ENCODE measurements around the gene NME9. TPM values are rescaled to one million over a fixed set of nuclear protein-coding genes. Genes with fewer than 3 reads are reported as not detected.

Gene NME9
- total RNA-seq, 1 experiment from 2014 or later: not detected

GRCh38 chr3:138344754-138345153 lies 15.1 kb upstream of the NME9 start:
- Mint-ChIP-seq H3K27ac (ENCODE audit: unreplicated experiment) (no peak overlapping the region), H3K27me3 (ENCODE audit: unreplicated experiment) (peaks cover 12% of the 10 kb centered on the region), H3K4me3 (ENCODE audit: low read depth, unreplicated experiment) (no peak overlapping the region), H3K9me3 (ENCODE audit: low read depth, unreplicated experiment) (no peaks in the 10 kb centered on the region), H3K4me1 (ENCODE audit: low read depth, unreplicated experiment) (peaks cover 8% of the 10 kb centered on the region), H3K36me3 (ENCODE audit: insufficient read depth, unreplicated experiment) (peaks cover 21% of the 10 kb centered on the region)
- intact Hi-C loops (cut with micrococcal nuclease; ENCODE audit: unreplicated experiment): no loop called here
- TF ChIP-seq, protein P1, sequence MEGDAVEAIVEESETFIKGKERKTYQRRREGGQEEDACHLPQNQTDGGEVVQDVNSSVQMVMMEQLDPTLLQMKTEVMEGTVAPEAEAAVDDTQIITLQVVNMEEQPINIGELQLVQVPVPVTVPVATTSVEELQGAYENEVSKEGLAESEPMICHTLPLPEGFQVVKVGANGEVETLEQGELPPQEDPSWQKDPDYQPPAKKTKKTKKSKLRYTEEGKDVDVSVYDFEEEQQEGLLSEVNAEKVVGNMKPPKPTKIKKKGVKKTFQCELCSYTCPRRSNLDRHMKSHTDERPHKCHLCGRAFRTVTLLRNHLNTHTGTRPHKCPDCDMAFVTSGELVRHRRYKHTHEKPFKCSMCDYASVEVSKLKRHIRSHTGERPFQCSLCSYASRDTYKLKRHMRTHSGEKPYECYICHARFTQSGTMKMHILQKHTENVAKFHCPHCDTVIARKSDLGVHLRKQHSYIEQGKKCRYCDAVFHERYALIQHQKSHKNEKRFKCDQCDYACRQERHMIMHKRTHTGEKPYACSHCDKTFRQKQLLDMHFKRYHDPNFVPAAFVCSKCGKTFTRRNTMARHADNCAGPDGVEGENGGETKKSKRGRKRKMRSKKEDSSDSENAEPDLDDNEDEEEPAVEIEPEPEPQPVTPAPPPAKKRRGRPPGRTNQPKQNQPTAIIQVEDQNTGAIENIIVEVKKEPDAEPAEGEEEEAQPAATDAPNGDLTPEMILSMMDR (IDR thresholded peaks at IDR 0.05; ENCODE audit: unreplicated experiment): no peak
- BruUV-seq (replicated peaks): no TSS peak
- DNase-seq: no peak
- CTCF ChIA-PET: no interaction called here

GRCh38 chr3:138340511-138340910 lies 10.9 kb upstream of the NME9 start:
- intact Hi-C loops (cut with micrococcal nuclease; ENCODE audit: unreplicated experiment): no loop called here

DNA sequence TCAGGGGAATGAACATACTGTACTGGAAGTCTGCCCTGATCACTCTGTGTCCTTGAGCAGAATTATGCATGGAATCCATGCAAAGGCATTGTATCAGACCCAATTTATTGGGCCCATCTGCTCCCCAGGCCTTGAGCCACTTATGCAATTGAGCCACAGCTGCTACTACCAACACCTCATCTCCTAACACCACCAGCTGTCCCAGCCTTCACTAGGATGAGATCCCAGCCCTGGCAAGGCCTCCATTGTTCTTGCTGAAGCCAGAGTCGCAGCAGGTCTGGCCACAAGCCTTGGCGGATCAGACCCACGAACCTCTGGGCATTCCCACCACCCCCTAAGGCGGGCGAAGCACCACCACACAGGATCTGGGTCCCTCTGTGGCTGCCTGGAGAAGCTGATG lies 9.2 kb upstream of the NME9 start:
- DNase-seq: no peak
- Mint-ChIP-seq H3K27ac (ENCODE audit: unreplicated experiment) (no peak overlapping the region), H3K36me3 (ENCODE audit: insufficient read depth, unreplicated experiment) (no peaks in the 10 kb centered on the region), H3K9me3 (ENCODE audit: low read depth, unreplicated experiment) (no peaks in the 10 kb centered on the region), H3K4me1 (ENCODE audit: low read depth, unreplicated experiment) (no peaks in the 10 kb centered on the region), H3K4me3 (ENCODE audit: low read depth, unreplicated experiment) (no peak overlapping the region), H3K27me3 (ENCODE audit: unreplicated experiment) (peaks cover 43% of the 10 kb centered on the region)
- CTCF ChIA-PET: interaction anchor here (1.1 kb wide), 1 partner anchor 8 kb away, joined by 3 read pairs; no protein-coding TSS in a partner anchor
- TF ChIP-seq, protein P1 (IDR thresholded peaks at IDR 0.05; ENCODE audit: unreplicated experiment): no peak
- BruUV-seq (replicated peaks): no TSS peak
- intact Hi-C loops (cut with micrococcal nuclease; ENCODE audit: unreplicated experiment): loop anchor here (10.0 kb wide), 1 partner anchor 356 kb away; no protein-coding TSS in a partner anchor

More at GRCh38 chr3:138340511-138340910, 10.9 kb upstream of the NME9 start:
- no TSS peak for BruUV-seq (replicated peaks)
- Mint-ChIP-seq H3K36me3 (ENCODE audit: insufficient read depth, unreplicated experiment) (no peaks in the 10 kb centered on the region), H3K27me3 (ENCODE audit: unreplicated experiment) (peaks cover 27% of the 10 kb centered on the region), H3K4me1 (ENCODE audit: low read depth, unreplicated experiment) (no peaks in the 10 kb centered on the region), H3K4me3 (ENCODE audit: low read depth, unreplicated experiment) (no peak overlapping the region), H3K27ac (ENCODE audit: unreplicated experiment) (no peak overlapping the region), H3K9me3 (ENCODE audit: low read depth, unreplicated experiment) (no peaks in the 10 kb centered on the region)
- TF ChIP-seq, protein P1 (IDR thresholded peaks at IDR 0.05; ENCODE audit: unreplicated experiment): no peak
- DNase-seq: no peak
- CTCF ChIA-PET: interaction anchor here (0.6 to 0.9 kb wide), 5 partner anchors 26 to 1899 kb away, joined by 3 to 12 read pairs (median 4); no protein-coding TSS in a partner anchor

- Mint-ChIP-seq H3K36me3 (ENCODE audit: insufficient read depth, unreplicated experiment) (no peaks in the 10 kb centered on the region), H3K4me1 (ENCODE audit: low read depth, unreplicated experiment) (no peaks in the 10 kb centered on the region), H3K9me3 (ENCODE audit: low read depth, unreplicated experiment) (no peaks in the 10 kb centered on the region), H3K4me3 (ENCODE audit: low read depth, unreplicated experiment) (no peak overlapping the region), H3K27me3 (ENCODE audit: unreplicated experiment) (peaks cover 43% of the 10 kb centered on the region), H3K27ac (ENCODE audit: unreplicated experiment) (no peak overlapping the region)
- BruUV-seq (replicated peaks): no TSS peak
- intact Hi-C loops (cut with micrococcal nuclease; ENCODE audit: unreplicated experiment): loop anchor here (10.0 kb wide), 1 partner anchor 357 kb away; no protein-coding TSS in a partner anchor
- CTCF ChIA-PET: interaction anchor here (1.1 kb wide), 1 partner anchor 8 kb away, joined by 3 read pairs; no protein-coding TSS in a partner anchor
- TF ChIP-seq, protein P1 (IDR thresholded peaks at IDR 0.05; ENCODE audit: unreplicated experiment): no peak
- no peak for DNase-seq
Observed at GRCh38 chr3:138338244-138338643, 8.6 kb upstream of the NME9 start.

Data from Calu3 (cell line).